Measurements from ENCODE around the gene PRRT1B. TPM values are rescaled to one million over a fixed set of nuclear protein-coding genes. Genes with fewer than 3 reads are reported as not detected.

Gene PRRT1B
- 0.45 to 0.97 TPM (median 0.79 TPM) in 5 replicates for total RNA-seq (2022; extraction: Qiagen RNA extraction; ENCODE audit: low read depth)

GRCh38 chr9:131545003-131545785, at the start of gene PRRT1B:
Gene PRRT1B (plus strand): TSS chr9:131545523. CDS start chr9:131545616, 93 bp downstream.

GRCh38 chr9:131502781-131503625, 42.3 kb upstream of the PRRT1B start, which contains the start of gene POMT1:
Gene POMT1 (plus strand): TSS chr9:131502918. CDS start chr9:131504219, 1,301 bp downstream.

GRCh38 chr9:131530920-131531832, 14.1 kb upstream of the PRRT1B start, which contains the start of gene UCK1:
Gene UCK1 (minus strand): TSS chr9:131531263. CDS start chr9:131531174, 89 bp downstream.

Other genes with a start within 250 kb of the PRRT1B start
- gene PRRC2B, start 151.4 kb upstream of the PRRT1B start, total RNA-seq (2022; extraction: Qiagen RNA extraction; ENCODE audit: low read depth): 46.3 to 71.0 TPM (median 62.1 TPM) in 5 replicates
- 12.7 to 17.8 TPM (median 16.6 TPM) in 5 replicates for gene POMT1, start 42.6 kb upstream of the PRRT1B start, total RNA-seq (2022; extraction: Qiagen RNA extraction; ENCODE audit: low read depth)
- 18.9 to 23.9 TPM (median 21.4 TPM) in 5 replicates for gene UCK1, start 14.3 kb upstream of the PRRT1B start, total RNA-seq (2022; extraction: Qiagen RNA extraction; ENCODE audit: low read depth)
- 36.0 to 49.5 TPM (median 42.2 TPM) in 5 replicates for gene RAPGEF1, start 194.6 kb downstream of the PRRT1B start, total RNA-seq (2022; extraction: Qiagen RNA extraction; ENCODE audit: low read depth)